ENCODE measurements around the gene IL25.
"Not testable (repeated sequence)": the region's sequence is repeated elsewhere in the genome, so short reads cannot be mapped to it uniquely, and the experiment has no call there.

Gene IL25

GRCh38 chr14:23392613-23393012, 20.0 kb downstream of the IL25 start:
- no peak for DNase-seq

- DNase-seq = no peak
These were observed 23.5 kb downstream of the IL25 start for GRCh38 chr14:23396126-23396525.

- no peak for DNase-seq
These were observed 24.3 kb downstream of the IL25 start for GRCh38 chr14:23396781-23397407.

DNA sequence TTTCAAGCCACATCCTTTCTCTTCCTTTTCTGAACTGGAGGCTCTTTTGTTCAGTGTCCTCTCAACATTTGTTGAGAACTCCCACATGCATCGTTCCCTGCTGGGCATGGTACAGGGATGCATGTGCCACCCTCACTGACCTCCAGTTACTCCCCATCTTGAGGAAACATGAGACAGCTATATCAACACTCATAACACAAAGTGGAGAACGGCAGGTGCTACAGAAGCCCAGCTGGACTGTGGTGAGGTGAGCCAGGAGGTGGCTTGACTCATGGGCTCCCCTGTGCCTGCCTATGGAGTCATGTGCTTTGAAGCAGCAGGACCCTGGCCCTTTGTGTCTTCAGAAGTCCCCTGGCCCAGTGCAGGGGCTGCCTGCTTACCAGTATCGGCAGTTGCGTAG, 25.7 kb downstream of the IL25 start:
- no peak for DNase-seq

GRCh38 chr14:23399136-23399535, 26.5 kb downstream of the IL25 start:
- no peak for DNase-seq

GRCh38 chr14:23399591-23399990, 27.0 kb downstream of the IL25 start:
- no peak for DNase-seq

DNA sequence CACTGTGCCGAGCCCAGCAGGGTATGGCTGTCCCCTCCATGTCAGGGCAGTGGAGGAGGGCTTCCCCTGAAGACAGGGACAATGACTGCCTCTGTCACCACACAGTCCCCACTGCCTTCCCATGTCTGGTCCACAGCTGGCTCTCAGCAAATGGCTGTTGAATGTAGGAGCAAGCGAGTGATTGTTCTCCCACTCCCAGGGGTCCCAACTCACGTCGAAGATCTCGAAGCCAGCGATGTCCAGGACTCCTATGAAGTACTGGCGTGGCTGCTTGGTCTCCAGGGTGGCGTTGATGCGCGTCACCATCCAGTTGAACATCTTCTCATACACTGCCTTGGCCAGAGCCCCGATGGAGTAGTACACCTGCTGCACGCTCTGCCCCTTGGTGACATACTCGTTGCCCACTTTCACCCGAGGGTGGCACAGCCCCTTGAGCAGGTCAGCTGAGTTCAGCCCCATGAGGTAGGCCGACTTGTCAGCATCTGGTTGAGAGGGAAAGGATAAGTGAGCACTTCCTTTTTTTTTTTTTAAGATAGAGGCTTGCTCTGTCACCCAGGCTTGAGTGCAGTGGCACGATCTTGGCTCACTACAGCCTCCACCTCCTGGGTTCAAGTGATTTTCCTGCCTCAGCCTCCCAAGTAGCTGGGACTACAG, 28.0 kb downstream of the IL25 start:
- DNase-seq = not testable (repeated sequence)

DNA sequence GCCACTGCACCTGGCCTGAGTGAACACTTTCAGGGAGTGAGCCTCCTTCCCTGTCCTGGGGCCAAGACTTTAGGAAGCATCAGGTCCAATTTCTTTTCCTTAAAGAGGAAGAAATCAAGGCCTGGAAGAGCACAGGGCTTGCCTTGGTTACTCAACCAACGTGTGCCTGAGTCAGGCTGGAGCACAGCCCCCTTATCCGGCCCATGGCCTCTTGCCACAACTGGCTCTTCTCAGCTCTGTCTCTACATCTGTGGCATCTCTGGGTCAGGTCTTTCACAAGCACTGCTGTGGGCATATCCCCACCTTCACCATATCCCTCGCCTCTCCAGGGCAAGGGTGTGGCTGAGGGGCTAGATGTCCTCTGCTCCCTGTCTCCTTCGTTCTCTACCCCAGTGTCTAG, 28.7 kb downstream of the IL25 start:
- no peak for DNase-seq

GRCh38 chr14:23402296-23403138, 29.9 kb downstream of the IL25 start:
- no peak for DNase-seq

- DNase-seq = no peak
These were observed 30.5 kb downstream of the IL25 start for GRCh38 chr14:23403139-23403438.

GRCh38 chr14:23403908-23404307, 31.3 kb downstream of the IL25 start:
- DNase-seq = no peak

- DNase-seq = no peak
These were observed 31.8 kb downstream of the IL25 start for GRCh38 chr14:23404331-23404900.

GRCh38 chr14:23405096-23405495, 32.5 kb downstream of the IL25 start:
- no peak for DNase-seq

GRCh38 chr14:23405516-23406025, 33.0 kb downstream of the IL25 start:
- DNase-seq = no peak

- DNase-seq = no peak
These were observed 33.6 kb downstream of the IL25 start for GRCh38 chr14:23406244-23406643.

DNA sequence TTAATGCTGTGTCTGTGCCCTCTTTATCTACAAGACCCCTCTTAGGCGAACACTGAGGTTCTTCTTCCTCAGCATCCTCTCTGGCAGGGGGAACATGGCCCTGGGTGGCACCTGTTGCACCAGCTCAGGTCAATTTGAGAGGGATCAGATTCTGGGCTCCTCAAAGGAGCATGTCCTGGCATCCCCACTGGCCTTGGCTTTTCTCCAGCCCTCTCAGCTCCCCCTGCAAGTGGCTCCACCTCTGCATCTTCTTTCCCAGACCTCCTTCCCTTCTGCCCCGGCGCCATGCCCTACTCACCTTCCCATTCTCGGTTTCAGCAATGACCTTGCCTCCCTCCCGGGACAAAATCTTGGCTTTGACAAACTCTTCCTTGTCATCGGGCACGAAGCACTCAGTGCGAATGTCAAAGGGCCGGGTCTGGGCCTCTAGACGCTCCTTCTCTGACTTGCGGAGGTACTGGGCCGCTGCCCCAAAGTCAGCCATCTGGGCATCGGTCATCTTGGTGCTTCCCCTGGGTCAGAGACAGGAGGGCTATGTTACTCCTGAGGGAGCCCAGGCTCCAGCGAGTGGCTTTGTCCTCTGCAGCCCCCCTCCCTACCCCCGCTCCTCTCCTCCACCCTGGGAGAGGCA, 34.2 kb downstream of the IL25 start:
- DNase-seq = no peak

- DNase-seq = no peak
These were observed 35.1 kb downstream of the IL25 start, which contains the start of gene MYH6 for GRCh38 chr14:23407516-23408306. Gene MYH6 (minus strand): TSS chr14:23408273. CDS start chr14:23407223, 1,050 bp downstream.

- DNase-seq = no peak
These were observed 35.7 kb downstream of the IL25 start for GRCh38 chr14:23408307-23408630.

DNA sequence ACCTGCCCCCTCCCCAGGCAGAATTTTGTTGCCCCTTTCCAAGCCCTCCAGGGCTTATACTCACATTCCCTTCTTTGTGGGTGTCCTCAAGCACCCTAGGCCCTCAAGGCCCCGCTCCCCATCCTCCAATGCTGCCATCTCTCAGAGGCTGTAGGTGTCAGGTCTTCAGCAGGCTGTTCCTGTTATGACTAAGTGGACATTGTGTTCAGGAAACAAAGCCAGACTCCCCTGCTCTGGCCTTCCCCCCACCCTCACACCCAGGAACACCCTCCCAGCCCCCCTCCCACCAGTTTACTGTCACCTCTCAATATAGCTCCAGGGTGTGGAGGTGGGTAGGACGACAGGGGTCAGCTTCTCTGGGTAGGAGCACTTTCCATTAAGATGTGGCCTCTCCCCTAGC, 36.9 kb downstream of the IL25 start:
- DNase-seq = no peak

DNA sequence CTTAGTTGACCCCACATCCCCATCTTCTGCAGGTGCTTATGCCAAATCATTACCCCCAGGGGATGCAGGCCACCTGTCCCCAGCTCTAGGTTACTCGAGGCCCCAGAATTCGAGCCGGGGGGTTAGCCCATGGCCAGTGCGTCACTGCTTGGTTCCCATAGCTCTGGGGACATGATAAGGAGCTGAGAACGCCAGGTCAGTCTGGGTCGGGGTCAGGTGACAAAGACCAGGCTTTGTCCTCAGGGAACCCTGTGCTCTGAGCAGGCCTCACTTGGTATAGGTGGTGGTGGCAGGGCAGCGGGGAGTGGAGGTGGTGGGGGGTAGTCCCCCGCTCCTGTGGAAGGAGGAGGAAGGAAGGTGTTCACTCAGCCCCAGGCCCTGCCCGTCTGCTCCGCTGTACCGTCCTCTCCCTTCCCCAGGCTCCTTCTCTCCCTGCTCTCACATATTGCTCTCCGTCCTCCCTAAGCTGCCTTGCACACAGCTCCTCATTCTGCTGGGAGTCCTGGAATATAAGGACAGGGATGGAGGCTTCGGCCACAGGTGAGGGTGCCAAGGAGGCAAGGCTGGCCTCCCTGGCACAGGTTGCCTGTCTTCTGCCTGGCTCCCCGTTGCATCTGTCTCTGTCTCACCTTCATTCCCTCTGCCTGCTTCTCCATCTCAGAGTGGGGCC, 37.5 kb downstream of the IL25 start:
- DNase-seq = no peak
